Measurements from ENCODE around the gene PPT2.

GRCh38 chr6:32108727-32109113 is 45.2 kb upstream of the PPT2 start:
- TF ChIP-seq CTCF (IDR thresholded peaks at IDR 0.05; ENCODE audit: insufficient read depth, low read length) (no peak), POLR2AphosphoS5 (IDR thresholded peaks at IDR 0.05; ENCODE audit: low read depth) (no peak)
- TF ChIP-seq, protein P1, sequence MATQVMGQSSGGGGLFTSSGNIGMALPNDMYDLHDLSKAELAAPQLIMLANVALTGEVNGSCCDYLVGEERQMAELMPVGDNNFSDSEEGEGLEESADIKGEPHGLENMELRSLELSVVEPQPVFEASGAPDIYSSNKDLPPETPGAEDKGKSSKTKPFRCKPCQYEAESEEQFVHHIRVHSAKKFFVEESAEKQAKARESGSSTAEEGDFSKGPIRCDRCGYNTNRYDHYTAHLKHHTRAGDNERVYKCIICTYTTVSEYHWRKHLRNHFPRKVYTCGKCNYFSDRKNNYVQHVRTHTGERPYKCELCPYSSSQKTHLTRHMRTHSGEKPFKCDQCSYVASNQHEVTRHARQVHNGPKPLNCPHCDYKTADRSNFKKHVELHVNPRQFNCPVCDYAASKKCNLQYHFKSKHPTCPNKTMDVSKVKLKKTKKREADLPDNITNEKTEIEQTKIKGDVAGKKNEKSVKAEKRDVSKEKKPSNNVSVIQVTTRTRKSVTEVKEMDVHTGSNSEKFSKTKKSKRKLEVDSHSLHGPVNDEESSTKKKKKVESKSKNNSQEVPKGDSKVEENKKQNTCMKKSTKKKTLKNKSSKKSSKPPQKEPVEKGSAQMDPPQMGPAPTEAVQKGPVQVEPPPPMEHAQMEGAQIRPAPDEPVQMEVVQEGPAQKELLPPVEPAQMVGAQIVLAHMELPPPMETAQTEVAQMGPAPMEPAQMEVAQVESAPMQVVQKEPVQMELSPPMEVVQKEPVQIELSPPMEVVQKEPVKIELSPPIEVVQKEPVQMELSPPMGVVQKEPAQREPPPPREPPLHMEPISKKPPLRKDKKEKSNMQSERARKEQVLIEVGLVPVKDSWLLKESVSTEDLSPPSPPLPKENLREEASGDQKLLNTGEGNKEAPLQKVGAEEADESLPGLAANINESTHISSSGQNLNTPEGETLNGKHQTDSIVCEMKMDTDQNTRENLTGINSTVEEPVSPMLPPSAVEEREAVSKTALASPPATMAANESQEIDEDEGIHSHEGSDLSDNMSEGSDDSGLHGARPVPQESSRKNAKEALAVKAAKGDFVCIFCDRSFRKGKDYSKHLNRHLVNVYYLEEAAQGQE (IDR thresholded peaks at IDR 0.05; ENCODE audit: insufficient replicate concordance, low read depth), result no peak
